GM12873 (cell line): ENCODE measurements around the gene PXT1.

Experiments
- TF ChIP-seq, protein P1 (sequence below): IDR thresholded peaks from 2 replicates; pipeline ENCODE4 v1.5.1; 2012; ENCODE audit warnings: low read depth, mild to moderate bottlenecking, moderate library complexity, low read length, control low read depth; ENCODE audit not compliant: insufficient read depth; ENCODE audit errors: missing control alignments

Gene PXT1

GRCh38 chr6:36377594-36377993 is 65.1 kb downstream of the PXT1 start:
- TF ChIP-seq, protein P1, sequence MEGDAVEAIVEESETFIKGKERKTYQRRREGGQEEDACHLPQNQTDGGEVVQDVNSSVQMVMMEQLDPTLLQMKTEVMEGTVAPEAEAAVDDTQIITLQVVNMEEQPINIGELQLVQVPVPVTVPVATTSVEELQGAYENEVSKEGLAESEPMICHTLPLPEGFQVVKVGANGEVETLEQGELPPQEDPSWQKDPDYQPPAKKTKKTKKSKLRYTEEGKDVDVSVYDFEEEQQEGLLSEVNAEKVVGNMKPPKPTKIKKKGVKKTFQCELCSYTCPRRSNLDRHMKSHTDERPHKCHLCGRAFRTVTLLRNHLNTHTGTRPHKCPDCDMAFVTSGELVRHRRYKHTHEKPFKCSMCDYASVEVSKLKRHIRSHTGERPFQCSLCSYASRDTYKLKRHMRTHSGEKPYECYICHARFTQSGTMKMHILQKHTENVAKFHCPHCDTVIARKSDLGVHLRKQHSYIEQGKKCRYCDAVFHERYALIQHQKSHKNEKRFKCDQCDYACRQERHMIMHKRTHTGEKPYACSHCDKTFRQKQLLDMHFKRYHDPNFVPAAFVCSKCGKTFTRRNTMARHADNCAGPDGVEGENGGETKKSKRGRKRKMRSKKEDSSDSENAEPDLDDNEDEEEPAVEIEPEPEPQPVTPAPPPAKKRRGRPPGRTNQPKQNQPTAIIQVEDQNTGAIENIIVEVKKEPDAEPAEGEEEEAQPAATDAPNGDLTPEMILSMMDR, result no peak

DNA sequence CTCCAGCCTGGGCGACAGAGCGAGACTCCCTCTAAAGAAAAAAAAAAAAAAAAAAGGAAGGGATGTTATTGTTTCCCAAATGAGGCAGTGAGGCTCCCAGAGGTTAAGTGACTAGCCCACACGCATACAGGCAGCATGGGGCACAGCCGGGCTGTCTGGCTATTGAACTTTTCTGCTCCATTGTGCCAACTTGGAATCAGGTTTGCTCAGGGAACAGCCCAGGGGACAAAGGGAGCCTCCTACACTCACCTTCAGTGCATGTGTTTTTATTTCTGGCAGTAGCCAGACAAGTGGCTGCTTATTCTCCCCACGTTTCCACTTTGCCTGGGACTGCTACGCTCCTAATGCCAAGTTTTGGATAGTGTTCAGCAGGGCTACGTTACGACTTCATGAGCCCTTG is 65.9 kb downstream of the PXT1 start:
- TF ChIP-seq, protein P1, result no peak

- TF ChIP-seq, protein P1, result no peak
These were observed 66.5 kb downstream of the PXT1 start for GRCh38 chr6:36376183-36376582.

DNA sequence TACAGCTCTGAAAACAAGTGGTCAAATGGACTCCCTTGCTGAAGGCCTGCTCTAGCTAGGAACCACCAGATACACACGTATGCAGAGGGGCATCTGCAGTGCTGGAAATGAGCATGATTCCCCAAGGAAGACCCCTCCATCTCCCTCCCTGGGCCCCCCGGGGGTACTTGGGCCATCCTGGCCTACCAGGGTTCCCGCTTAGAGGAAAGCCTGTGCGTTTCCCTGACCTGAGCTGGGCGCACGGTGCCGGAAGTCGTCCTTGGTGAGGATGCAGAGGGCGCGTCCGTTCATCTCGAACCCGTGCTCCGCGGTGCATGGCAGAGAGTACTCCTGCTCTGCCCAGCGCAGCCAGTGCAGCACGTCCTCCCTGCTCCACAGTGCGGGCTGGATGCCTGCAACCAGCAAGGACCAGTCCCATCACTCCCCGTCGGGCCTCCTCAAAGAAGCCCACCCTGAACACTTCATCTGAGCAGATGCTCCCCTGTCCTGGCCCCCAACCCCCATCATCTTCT is 67.0 kb downstream of the PXT1 start:
- TF ChIP-seq, protein P1, result no peak

GRCh38 chr6:36374972-36375371 is 67.7 kb downstream of the PXT1 start:
- TF ChIP-seq, protein P1, result no peak

DNA sequence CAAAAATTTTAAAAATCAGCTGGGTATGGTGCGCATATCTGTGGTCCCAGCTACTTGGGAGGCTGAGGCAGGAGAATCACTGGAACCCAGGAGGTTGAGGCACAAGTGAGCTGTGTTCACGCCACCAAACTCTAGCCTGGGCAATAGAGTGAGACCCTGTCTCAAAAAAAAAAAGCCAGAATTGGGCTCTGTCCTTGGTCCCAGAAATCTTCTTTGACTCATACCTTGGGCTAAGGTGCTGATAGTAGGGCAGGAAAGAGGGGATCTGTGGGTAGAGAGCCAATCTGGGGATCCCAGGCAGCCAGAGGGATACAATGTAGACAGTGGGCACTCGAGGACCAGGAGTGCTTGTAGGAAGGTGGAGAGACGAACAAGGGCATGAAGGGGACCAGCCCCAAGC is 68.5 kb downstream of the PXT1 start:
- TF ChIP-seq, protein P1, result no peak

- TF ChIP-seq, protein P1, result no peak
These were observed 69.2 kb downstream of the PXT1 start for GRCh38 chr6:36373368-36374019.
